BE2C (cell line): ENCODE measurements around the gene TMEM259.

Experiments used
- DNase-seq: peaks from one replicate; pipeline ENCODE4 v3.0.0-alpha.2; 2020
- H3K27me3 ChIP-seq: fragments of 250-450 bp; sonication (Bioruptor Pico); 2 replicates; pipeline ENCODE4 v1.5.1; 2020; ENCODE audit warnings: mild to moderate bottlenecking
- H3K36me3 ChIP-seq: fragments of 250-450 bp; sonication (Bioruptor Pico); 2 replicates; pipeline ENCODE4 v1.5.1; 2020; ENCODE audit warnings: mild to moderate bottlenecking
- H3K4me1 ChIP-seq: fragments of 250-450 bp; sonication (Bioruptor Pico); 2 replicates; pipeline ENCODE4 v1.5.1; 2020
- H3K4me3 ChIP-seq: 2 replicates; pipeline ENCODE4 v1.5.1; 2011; ENCODE audit warnings: low read depth, low read length
- H3K9me3 ChIP-seq: fragments of 250-450 bp; sonication (Bioruptor Pico); 2 replicates; pipeline ENCODE4 v1.5.1; 2020
- CTCF ChIP-seq: IDR thresholded peaks from 2 replicates; pipeline ENCODE4 v1.5.1; 2012; ENCODE audit warnings: mild to moderate bottlenecking, low read depth, low read length

TMEM259 gene

GRCh38 chr19:1010586-1011510 lies 10.1 kb downstream of the TMEM259 start:
- Histone ChIP-seq H3K27me3 (no peaks in the 10 kb centered on the region), H3K36me3 (peaks cover 44% of the 10 kb centered on the region), H3K4me3 (no peak overlapping the region), H3K9me3 (no peaks in the 10 kb centered on the region), H3K4me1 (no peaks in the 10 kb centered on the region)
- no peak for TF ChIP-seq CTCF
- no peak for DNase-seq

GRCh38 chr19:1009981-1010538 lies 10.9 kb downstream of the TMEM259 start:
- Histone ChIP-seq H3K4me3 (no peak overlapping the region), H3K9me3 (no peaks in the 10 kb centered on the region; the same call in 1 of the 2 replicates), H3K36me3 (peaks cover 44% of the 10 kb centered on the region), H3K4me1 (no peaks in the 10 kb centered on the region), H3K27me3 (peaks cover 3% of the 10 kb centered on the region)
- DNase-seq = no peak
- TF ChIP-seq CTCF = no peak

GRCh38 chr19:1009041-1009980 lies 11.6 kb downstream of the TMEM259 start:
- no peak for TF ChIP-seq CTCF
- H3K9me3 ChIP-seq = no peaks in the 10 kb centered on the region; the same call in 1 of the 2 replicates
- no peak overlapping the region for H3K4me3 ChIP-seq
- H3K36me3 ChIP-seq = peaks cover 41% of the 10 kb centered on the region
- no peak for DNase-seq
- no peaks in the 10 kb centered on the region for H3K4me1 ChIP-seq
- H3K27me3 ChIP-seq = peaks cover 11% of the 10 kb centered on the region

GRCh38 chr19:1008268-1009040 lies 12.5 kb downstream of the TMEM259 start:
- no peak for TF ChIP-seq CTCF
- H3K36me3 ChIP-seq = peaks cover 32% of the 10 kb centered on the region
- H3K27me3 ChIP-seq = peaks cover 19% of the 10 kb centered on the region
- DNase-seq = no peak
- no peaks in the 10 kb centered on the region for H3K4me1 ChIP-seq
- H3K4me3 ChIP-seq = no peak overlapping the region
- no peaks in the 10 kb centered on the region; the same call in 1 of the 2 replicates for H3K9me3 ChIP-seq

- H3K27me3 ChIP-seq = peaks cover 27% of the 10 kb centered on the region
- no peaks in the 10 kb centered on the region; the same call in 1 of the 2 replicates for H3K9me3 ChIP-seq
- peaks cover 26% of the 10 kb centered on the region for H3K36me3 ChIP-seq
- no peak overlapping the region for H3K4me3 ChIP-seq
- no peak for TF ChIP-seq CTCF
- no peak for DNase-seq
- no peaks in the 10 kb centered on the region for H3K4me1 ChIP-seq
Observed at GRCh38 chr19:1007399-1008251, 13.3 kb downstream of the TMEM259 start.
